HG03108 (cell line): ENCODE measurements around the gene FNDC8.
"Not testable (repeated sequence)": the region's sequence is repeated elsewhere in the genome, so short reads cannot be mapped to it uniquely, and the experiment has no call there.

ENCODE experiments used
- ATAC-seq: cut with Tn5 transposase; IDR thresholded peaks from one replicate; pipeline ENCODE4 v1.9.1; 2021; ENCODE audit warnings: moderate library complexity; ENCODE audit not compliant: unreplicated experiment

The FNDC8 gene

GRCh38 chr17:35141681-35142466, 20.5 kb downstream of the FNDC8 start, which contains the start of gene NLE1:
Gene NLE1, minus strand, starts transcription at chr17:35142303. Its CDS starts 28 bp downstream, at chr17:35142275.
- ATAC-seq, result peak; percentile 89

GRCh38 chr17:35142467-35142796, 21.0 kb downstream of the FNDC8 start:
- ATAC-seq, result no peak

- no peak for ATAC-seq
Observed at GRCh38 chr17:35144840-35145239, 23.4 kb downstream of the FNDC8 start.

GRCh38 chr17:35146214-35146833, 24.9 kb downstream of the FNDC8 start:
- ATAC-seq, result no peak

GRCh38 chr17:35147375-35147905, 26.0 kb downstream of the FNDC8 start, which contains the start of gene UNC45B:
Gene UNC45B, plus strand, starts transcription at chr17:35147817. Its CDS starts 447 bp downstream, at chr17:35148264.
- ATAC-seq, result no peak

- ATAC-seq, result no peak
Observed at GRCh38 chr17:35148144-35148543, 26.7 kb downstream of the FNDC8 start.

GRCh38 chr17:35149941-35150340, 28.5 kb downstream of the FNDC8 start:
- ATAC-seq, result no peak

- not testable (repeated sequence) for ATAC-seq
Observed at GRCh38 chr17:35151080-35151479, 29.7 kb downstream of the FNDC8 start.

GRCh38 chr17:35152421-35153140, 31.2 kb downstream of the FNDC8 start:
- no peak for ATAC-seq

- no peak for ATAC-seq
Observed at GRCh38 chr17:35154196-35155165, 33.1 kb downstream of the FNDC8 start.

- no peak for ATAC-seq
Observed at GRCh38 chr17:35155246-35155645, 33.8 kb downstream of the FNDC8 start.

GRCh38 chr17:35159940-35160339, 38.5 kb downstream of the FNDC8 start:
- no peak for ATAC-seq

GRCh38 chr17:35160354-35161201, 39.2 kb downstream of the FNDC8 start:
- ATAC-seq, result no peak

GRCh38 chr17:35161281-35161761, 39.9 kb downstream of the FNDC8 start:
- ATAC-seq, result no peak

- no peak for ATAC-seq
Observed at GRCh38 chr17:35162755-35163154, 41.3 kb downstream of the FNDC8 start.

GRCh38 chr17:35163886-35164285, 42.5 kb downstream of the FNDC8 start:
- ATAC-seq, result no peak

GRCh38 chr17:35164716-35165115, 43.3 kb downstream of the FNDC8 start:
- ATAC-seq, result no peak

- ATAC-seq, result no peak
Observed at GRCh38 chr17:35166526-35166925, 45.1 kb downstream of the FNDC8 start.

- ATAC-seq, result no peak
Observed at GRCh38 chr17:35167046-35167445, 45.6 kb downstream of the FNDC8 start.
